Measurements from ENCODE around the gene FURIN. TPM values are rescaled to one million over a fixed set of nuclear protein-coding genes. Genes with fewer than 3 reads are reported as not detected.

Gene FURIN
- total and polyA plus RNA-seq, 9 of the 15 experiments (the other 6 are each of a cell fraction or from before 2014, with no cell fraction given), result 0.92 to 99.9 (median 34.8) TPM

GRCh38 chr15:90902840-90903732 lies 34.7 kb downstream of the FURIN start, which contains the start of gene MAN2A2 (continued):
- TF ChIP-seq ZNF175 (CRISPR knock-in tag; IDR thresholded peaks at IDR 0.05; ENCODE audit: low read depth), result no peak
- TF ChIP-seq CEBPG (CRISPR knock-in tag; IDR thresholded peaks at IDR 0.05), result peak; percentile 16; the same call in 1 of the 2 replicates
- no peak for TF ChIP-seq CEBPG (tag; conservative IDR thresholded peaks at IDR 0.05 in 1 of 2, IDR thresholded peaks at IDR 0.05 in 1 of 2)
- no peak for TF ChIP-seq ZNF133 (CRISPR knock-in tag; IDR thresholded peaks at IDR 0.05)
- TF ChIP-seq CBFB (CRISPR knock-in tag; IDR thresholded peaks at IDR 0.05), result no peak
- no peak for TF ChIP-seq CEBPZ (IDR thresholded peaks at IDR 0.05; ENCODE audit: borderline replicate concordance, low read depth, low read length)
- TF ChIP-seq TOE1 (IDR thresholded peaks at IDR 0.05; ENCODE audit: borderline replicate concordance), result no peak; the same call in 1 of the 2 replicates
- TF ChIP-seq TOE1 (CRISPR knock-in tag; IDR thresholded peaks at IDR 0.05; ENCODE audit: borderline replicate concordance, low read depth), result no peak
- TF ChIP-seq SAP30 (IDR thresholded peaks at IDR 0.05; ENCODE audit: borderline replicate concordance, insufficient read depth, low read depth, low read length, poor library complexity, severe bottlenecking), result no peak
- TF ChIP-seq TCF7 (IDR thresholded peaks at IDR 0.05; ENCODE audit: borderline replicate concordance), result no peak
- TF ChIP-seq ATF1 (CRISPR knock-in tag; IDR thresholded peaks at IDR 0.05), result no peak
- 0 out of 2 replicates have a peak, but pooled peaks have one; percentile 21 for TF ChIP-seq ATF1 (tag; IDR thresholded peaks at IDR 0.05)
- peak; percentile 78 for TF ChIP-seq CXXC5 (CRISPR knock-in tag; IDR thresholded peaks at IDR 0.05)
- TF ChIP-seq HDAC8 (tag; IDR thresholded peaks at IDR 0.05), result no peak
- TF ChIP-seq KLF13 (tag; IDR thresholded peaks at IDR 0.05; ENCODE audit: borderline replicate concordance, low read depth), result peak; percentile 49; the same call in 1 of the 2 replicates
- TF ChIP-seq, protein P1, sequence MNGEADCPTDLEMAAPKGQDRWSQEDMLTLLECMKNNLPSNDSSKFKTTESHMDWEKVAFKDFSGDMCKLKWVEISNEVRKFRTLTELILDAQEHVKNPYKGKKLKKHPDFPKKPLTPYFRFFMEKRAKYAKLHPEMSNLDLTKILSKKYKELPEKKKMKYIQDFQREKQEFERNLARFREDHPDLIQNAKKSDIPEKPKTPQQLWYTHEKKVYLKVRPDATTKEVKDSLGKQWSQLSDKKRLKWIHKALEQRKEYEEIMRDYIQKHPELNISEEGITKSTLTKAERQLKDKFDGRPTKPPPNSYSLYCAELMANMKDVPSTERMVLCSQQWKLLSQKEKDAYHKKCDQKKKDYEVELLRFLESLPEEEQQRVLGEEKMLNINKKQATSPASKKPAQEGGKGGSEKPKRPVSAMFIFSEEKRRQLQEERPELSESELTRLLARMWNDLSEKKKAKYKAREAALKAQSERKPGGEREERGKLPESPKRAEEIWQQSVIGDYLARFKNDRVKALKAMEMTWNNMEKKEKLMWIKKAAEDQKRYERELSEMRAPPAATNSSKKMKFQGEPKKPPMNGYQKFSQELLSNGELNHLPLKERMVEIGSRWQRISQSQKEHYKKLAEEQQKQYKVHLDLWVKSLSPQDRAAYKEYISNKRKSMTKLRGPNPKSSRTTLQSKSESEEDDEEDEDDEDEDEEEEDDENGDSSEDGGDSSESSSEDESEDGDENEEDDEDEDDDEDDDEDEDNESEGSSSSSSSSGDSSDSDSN (IDR thresholded peaks at IDR 0.05; ENCODE audit: borderline replicate concordance in 1 of 2, low read depth in 2 of 2, low read length in 2 of 2), result peak; percentile 88 to 92; a peak in 3 of 4 replicates
- TF ChIP-seq NR1H2 (CRISPR knock-in tag; IDR thresholded peaks at IDR 0.05), result no peak
- peak; percentile 27; the same call in 1 of the 2 replicates for TF ChIP-seq TEAD4 (IDR thresholded peaks at IDR 0.05; ENCODE audit: low read length)
- TF ChIP-seq TEAD4 (CRISPR knock-in tag; IDR thresholded peaks at IDR 0.05; ENCODE audit: borderline replicate concordance), result peak; percentile 41; the same call in 1 of the 2 replicates

Data from K562 (cell line).